DND-41 (cell line): ENCODE data around the gene RAD23B.

Experiments
- EZH2 ChIP-seq: IDR thresholded peaks from 3 replicates; pipeline ENCODE4 v1.6.1; 2012; ENCODE audit warnings: borderline replicate concordance, low read depth, mild to moderate bottlenecking, moderate library complexity, low read length, inconsistent platforms; ENCODE audit not compliant: severe bottlenecking
- TF ChIP-seq, protein P1 (sequence below): IDR thresholded peaks from 2 replicates; pipeline ENCODE4 v1.5.1; 2012; ENCODE audit warnings: borderline replicate concordance, low read length, moderate library complexity, mild to moderate bottlenecking; ENCODE audit not compliant: poor library complexity, severe bottlenecking; ENCODE audit errors: extremely low read depth

- TF ChIP-seq, protein P1, sequence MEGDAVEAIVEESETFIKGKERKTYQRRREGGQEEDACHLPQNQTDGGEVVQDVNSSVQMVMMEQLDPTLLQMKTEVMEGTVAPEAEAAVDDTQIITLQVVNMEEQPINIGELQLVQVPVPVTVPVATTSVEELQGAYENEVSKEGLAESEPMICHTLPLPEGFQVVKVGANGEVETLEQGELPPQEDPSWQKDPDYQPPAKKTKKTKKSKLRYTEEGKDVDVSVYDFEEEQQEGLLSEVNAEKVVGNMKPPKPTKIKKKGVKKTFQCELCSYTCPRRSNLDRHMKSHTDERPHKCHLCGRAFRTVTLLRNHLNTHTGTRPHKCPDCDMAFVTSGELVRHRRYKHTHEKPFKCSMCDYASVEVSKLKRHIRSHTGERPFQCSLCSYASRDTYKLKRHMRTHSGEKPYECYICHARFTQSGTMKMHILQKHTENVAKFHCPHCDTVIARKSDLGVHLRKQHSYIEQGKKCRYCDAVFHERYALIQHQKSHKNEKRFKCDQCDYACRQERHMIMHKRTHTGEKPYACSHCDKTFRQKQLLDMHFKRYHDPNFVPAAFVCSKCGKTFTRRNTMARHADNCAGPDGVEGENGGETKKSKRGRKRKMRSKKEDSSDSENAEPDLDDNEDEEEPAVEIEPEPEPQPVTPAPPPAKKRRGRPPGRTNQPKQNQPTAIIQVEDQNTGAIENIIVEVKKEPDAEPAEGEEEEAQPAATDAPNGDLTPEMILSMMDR: no peak
- no peak for TF ChIP-seq EZH2
Observed at GRCh38 chr9:107313555-107314096, 30.5 kb downstream of the RAD23B start.
